Spleen (tissue), 11 donors: ENCODE data around the gene PILRA. TPM values are rescaled to one million over a fixed set of nuclear protein-coding genes. Genes with fewer than 3 reads are reported as not detected.

ENCODE experiments used
- DNase-seq: peaks from one replicate; pipeline ENCODE4 v3.0.0-alpha.2; 2020
- H3K27ac ChIP-seq, 8 donors: fragments of 200-600 bp; sonication (generic) in 7 of 8; 1 replicate in 4 of 8; 2 replicates in 4 of 8; pipeline versions ENCODE4 v1.5.0 to v1.8.0; 2016 to 2021; ENCODE audit warnings: inconsistent platforms in 4 of 8, mild to moderate bottlenecking in 4 of 8, moderate library complexity in 1 of 8
- H3K27me3 ChIP-seq, 7 donors: fragments of 200-600 bp; sonication (generic) in 6 of 7; replicated peaks in 1 of 7; 1 replicate in 4 of 7; 2 replicates in 3 of 7; pipeline versions ENCODE4 v1.5.0 to v1.8.0; 2016 to 2021; ENCODE audit warnings: inconsistent platforms in 3 of 7, mild to moderate bottlenecking in 1 of 7
- H3K36me3 ChIP-seq, 6 donors: fragments of 200-600 bp; sonication (generic) in 5 of 6; 1 replicate in 4 of 6; 2 replicates in 2 of 6; pipeline versions ENCODE4 v1.5.0 to v1.8.0; 2016 to 2021; ENCODE audit warnings: inconsistent platforms in 2 of 6
- H3K4me1 ChIP-seq, 6 donors: fragments of 200-600 bp; sonication (generic) in 5 of 6; 1 replicate in 3 of 6; 2 replicates in 3 of 6; pipeline versions ENCODE4 v1.5.0 to v1.8.0; 2016 to 2021; ENCODE audit warnings: inconsistent platforms in 3 of 6
- H3K4me3 ChIP-seq, 8 donors: fragments of 200-600 bp; sonication (generic) in 7 of 8; 1 replicate in 4 of 8; 2 replicates in 4 of 8; pipeline versions ENCODE4 v1.5.0 to v1.8.0; 2016 to 2021; ENCODE audit warnings: inconsistent platforms in 4 of 8, mild to moderate bottlenecking in 4 of 8, moderate library complexity in 2 of 8
- H3K9me3 ChIP-seq, 8 donors: fragments of 200-600 bp; sonication (generic) in 7 of 8; 1 replicate in 4 of 8; 2 replicates in 4 of 8; pipeline versions ENCODE4 v1.5.0 to v1.8.0; 2016 to 2021; ENCODE audit warnings: inconsistent platforms in 4 of 8
- CTCF ChIP-seq, 11 experiments: fragments of 200-600 bp in 7 of 11; fragments of 450-650 bp in 4 of 11; sonication (generic) in 4 of 11; IDR thresholded peaks in 8 of 11; conservative IDR thresholded peaks in 3 of 11; 1 replicate in 7 of 11; 2 replicates in 4 of 11; pipeline versions ENCODE4 v1.4.0 to v1.8.0; 2016 to 2021; ENCODE audit warnings: antibody characterized with exemption in 11 of 11, inconsistent platforms in 4 of 11, mild to moderate bottlenecking in 1 of 11
- POLR2A ChIP-seq, 3 donors: fragments of 450-650 bp; IDR thresholded peaks; one replicate each; pipeline ENCODE4 v1.5.1; 2017; ENCODE audit warnings: antibody characterized with exemption in 3 of 3, mild to moderate bottlenecking in 1 of 3
- POLR2AphosphoS5 ChIP-seq, 3 donors: sonication (generic); formaldehyde crosslinking; IDR thresholded peaks; one replicate each; pipeline ENCODE4 v1.5.1; 2017; ENCODE audit warnings: antibody characterized with exemption in 3 of 3
- WGBS, 5 donors: extraction: QIAGEN DNeasy Blood & Tissue Kit in 3 of 5; methylation state at CpG; one replicate each; pipeline versions ENCODE4 v1.1.5 to v1.1.7; 2013 to 2018; 5-methylcytosine and 5-hydroxymethylcytosine counted together
- intact Hi-C: fragments of 100-400 bp; cut with DNase I; formaldehyde crosslinking; loops from one replicate; pipeline ENCODE4 v1.15.0; 2023; ENCODE audit warnings: low total_unique reads
- polyA plus RNA-seq, 3 donors: library from polyadenylated mRNA; stranded (reverse); fragments of 200-250 nt; gene quantifications; one replicate each; pipeline ENCODE4 v1.2.1, GENCODE V29; 2013
- total RNA-seq, 7 donors: library from RNA; depleted of rRNA in 3 of 7; stranded (reverse); fragments of >200 nt in 3 of 7; fragmentation: NEBNext Ultra II Directional in 4 of 7; extraction: Animal tissue kit (Norgen Biotek cat#: 25700) in 4 of 7; gene quantifications; one replicate each; pipeline versions ENCODE4 v1.1.0 to v1.2.1, GENCODE V29; 2016 to 2021
- donor health status: healthy with polysubstance abuse.
- donor health status: DM: no; HTN: no; CAD: no; lungs with moderate emphysema.
- donor health status: DM: no; HTN: no; CAD: no.
- donor health status: Bipolar disorder and iron deficiency.
- donor health status: healthy.
- donor health status: DM: no; HTN: no; CAD: no.
- donor health status: DM: yes; HTN: yes; CAD: no.

The PILRA gene
- total and polyA plus RNA-seq, 10 donors = 5.8 to 61.1 (median 25.8) TPM

DNA sequence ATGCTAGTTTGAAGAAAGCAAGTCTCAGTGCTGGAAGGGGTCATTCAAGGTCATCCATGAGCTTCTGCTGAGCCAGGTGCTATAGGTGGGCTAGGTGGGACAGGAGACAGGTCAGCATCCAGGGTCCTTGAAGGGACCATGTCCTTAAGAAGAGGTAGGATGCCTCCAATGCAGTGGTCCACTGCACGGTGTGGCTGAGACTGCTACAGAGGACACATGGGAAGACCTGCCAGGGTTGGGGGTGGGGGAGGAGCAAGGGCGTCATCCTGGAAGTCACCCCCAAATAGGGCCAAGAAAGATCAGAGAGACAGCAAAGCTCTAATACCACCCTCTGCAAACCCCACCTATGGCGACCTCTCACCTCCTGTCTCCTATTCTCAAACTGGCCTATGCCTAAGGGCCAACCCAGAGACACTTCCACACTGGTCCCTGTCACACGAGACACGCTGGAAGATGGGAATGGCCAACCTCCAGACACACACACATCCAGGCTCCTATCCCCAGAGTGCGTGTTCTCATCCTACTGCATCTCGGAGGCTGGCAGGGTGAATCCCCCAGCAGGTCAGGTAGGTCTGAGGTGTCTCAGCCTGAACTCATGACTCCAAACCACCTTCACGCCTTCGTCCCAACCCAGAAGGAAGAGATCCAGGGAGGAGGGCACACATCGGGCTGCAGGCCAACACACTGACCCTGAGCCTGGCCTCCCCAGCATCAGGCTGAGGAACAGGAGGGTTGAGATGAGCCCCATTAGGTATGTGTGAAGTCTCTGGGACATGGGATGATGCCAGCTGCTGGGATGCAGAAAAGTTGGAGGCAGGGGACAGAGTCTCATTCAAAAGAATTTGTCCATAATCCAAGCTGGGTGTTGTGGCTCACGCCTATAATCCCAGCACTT is 68.6 kb downstream of the PILRA start:
- WGBS, 5 donors = 83 to 92% (median 89%) methylated on average over 9 to 11 of the region's 11 CpGs
- peaks cover 9 to 84% (median 33%) of the 10 kb centered on the region in 6 donors for H3K4me1 ChIP-seq
- no peaks in the 10 kb centered on the region for H3K27me3 ChIP-seq
- no peaks in the 10 kb centered on the region for H3K9me3 ChIP-seq
- H3K4me3 ChIP-seq = no peak overlapping the region
- peak overlapping the region in 6 of 8 donors; percentile 29 to 100 (median 82) for H3K27ac ChIP-seq
- intact Hi-C loops = no loop called here
- H3K36me3 ChIP-seq = no peaks in the 10 kb centered on the region
- no peak for TF ChIP-seq CTCF (IDR thresholded peaks at IDR 0.05 in 8 of 11, conservative IDR thresholded peaks at IDR 0.05 in 3 of 11)
- no peak for TF ChIP-seq POLR2A (IDR thresholded peaks at IDR 0.05)
- no peak for TF ChIP-seq POLR2AphosphoS5 (IDR thresholded peaks at IDR 0.05)
- peak; percentile 68 for DNase-seq

DNA sequence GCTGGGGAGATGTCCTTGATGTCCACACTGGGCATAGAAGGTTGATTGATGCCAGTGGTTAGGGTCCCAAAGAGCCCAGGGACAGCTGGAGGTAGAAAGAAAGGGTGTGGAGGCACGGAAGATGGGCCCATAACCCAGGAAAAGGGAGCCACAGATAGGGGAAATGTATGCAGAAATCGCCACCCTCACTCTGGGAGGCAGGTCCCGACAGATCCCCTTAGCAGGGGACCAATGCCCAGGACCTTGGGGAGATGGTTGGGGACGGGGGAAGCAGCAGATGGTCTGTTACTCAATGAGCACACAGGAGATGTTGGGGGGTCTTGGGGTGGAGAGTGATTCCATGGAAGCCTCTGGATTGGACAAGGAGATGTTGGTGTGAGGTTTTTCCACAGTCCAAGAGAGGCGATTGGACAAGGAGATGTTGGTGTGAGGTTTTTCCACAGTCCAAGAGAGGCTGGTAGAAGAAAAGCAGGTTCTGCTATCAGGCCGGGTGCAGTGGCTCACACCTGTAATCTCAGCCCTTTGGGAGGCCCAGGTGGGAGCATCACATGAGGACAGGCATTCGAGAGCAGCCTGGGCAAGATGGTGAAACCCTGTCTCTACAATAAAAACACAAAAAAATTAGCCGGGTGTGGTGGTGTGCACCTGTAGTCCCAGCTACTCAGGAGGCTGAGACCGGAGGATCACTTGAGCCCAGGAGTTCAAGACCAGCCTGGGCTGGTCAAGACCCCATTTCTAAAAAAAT is 70.0 kb downstream of the PILRA start:
- Histone ChIP-seq H3K4me3 (no peak overlapping the region), H3K27ac (peak overlapping the region in 7 of 8 donors; percentile 69 to 100 (median 80)), H3K36me3 (no peaks in the 10 kb centered on the region), H3K4me1 (peaks cover 9 to 70% (median 25%) of the 10 kb centered on the region in 6 donors), H3K9me3 (no peaks in the 10 kb centered on the region), H3K27me3 (no peaks in the 10 kb centered on the region)
- peak; percentile 67 for DNase-seq
- intact Hi-C loops = no loop called here
- TF ChIP-seq CTCF (IDR thresholded peaks at IDR 0.05 in 8 of 11, conservative IDR thresholded peaks at IDR 0.05 in 3 of 11) = no peak
- TF ChIP-seq POLR2A (IDR thresholded peaks at IDR 0.05) = no peak
- TF ChIP-seq POLR2AphosphoS5 (IDR thresholded peaks at IDR 0.05) = no peak
- 84 to 96% (median 88%) methylated on average over 9 of the region's 9 CpGs for WGBS, 5 donors

- TF ChIP-seq CTCF (IDR thresholded peaks at IDR 0.05 in 8 of 11, conservative IDR thresholded peaks at IDR 0.05 in 3 of 11) = no peak
- peak; percentile 70 to 82 (median 73) for TF ChIP-seq POLR2AphosphoS5 (IDR thresholded peaks at IDR 0.05)
- Histone ChIP-seq H3K4me1 (peaks cover 9 to 57% (median 26%) of the 10 kb centered on the region in 6 donors), H3K4me3 (no peak overlapping the region), H3K36me3 (no peaks in the 10 kb centered on the region), H3K27ac (peak overlapping the region; percentile 22 to 100 (median 80)), H3K9me3 (no peaks in the 10 kb centered on the region), H3K27me3 (no peaks in the 10 kb centered on the region)
- intact Hi-C loops = no loop called here
- 30 to 39% (median 34%) methylated on average over 13 to 14 of the region's 14 CpGs for WGBS, 5 donors
- peak; percentile 80 for DNase-seq
Measured at GRCh38 chr7:100444311-100445278, 71.3 kb downstream of the PILRA start.
